ENCODE results near the gene MAP3K7. TPM values are rescaled to one million over a fixed set of nuclear protein-coding genes. Genes with fewer than 3 reads are reported as not detected.

MAP3K7 gene
- 10 to 100 TPM; 15.4 to 17.4 (median 17.0) TPM for total RNA-seq

DNA sequence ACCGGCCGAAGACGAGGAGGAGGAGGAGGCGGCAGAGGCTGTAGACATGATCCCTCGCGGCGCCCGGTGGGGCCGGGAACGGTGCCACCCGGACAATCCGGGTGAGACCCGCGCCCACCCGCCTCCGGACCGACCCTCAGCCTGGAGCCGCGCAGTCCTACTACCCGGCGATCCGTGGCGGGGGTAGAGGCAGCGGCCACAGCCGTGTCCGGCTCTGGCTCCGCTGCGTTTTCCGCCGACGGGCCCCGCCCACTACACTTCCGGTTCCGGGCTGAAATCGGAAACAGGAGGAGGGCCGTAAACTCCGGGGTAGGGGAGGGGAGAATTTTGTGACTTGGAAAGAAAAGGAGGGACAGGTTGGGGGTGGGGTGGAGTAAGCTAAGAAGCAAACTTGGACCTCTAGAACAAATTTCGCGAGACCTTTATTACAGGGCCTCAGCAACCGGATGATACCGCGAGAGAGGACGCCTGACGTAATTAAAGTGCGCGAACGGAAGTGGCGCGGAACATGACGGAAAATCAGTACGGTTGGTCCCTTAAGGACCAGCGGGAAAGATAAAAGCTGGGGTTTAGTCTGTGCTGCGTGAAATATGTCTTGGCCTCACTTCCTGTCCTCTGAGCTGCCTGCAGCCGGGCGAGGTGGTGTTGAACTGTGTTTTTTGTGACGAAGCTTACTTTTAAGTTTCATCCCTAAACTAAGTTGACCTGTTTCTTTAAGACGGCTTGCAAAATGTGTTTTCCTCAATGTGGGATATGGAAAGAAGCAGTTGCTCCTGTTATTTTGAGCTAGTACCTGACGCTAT lies at the start of gene MAP3K7:
TSS of gene MAP3K7 (minus strand) at position 237 of the 803 bp plus-strand sequence. CDS start at position 48, 189 bp downstream.
- Mint-ChIP-seq H3K36me3 (ENCODE audit: insufficient read depth) (peaks cover 2% of the 10 kb centered on the region), H3K4me1 (ENCODE audit: low read depth) (peaks cover 37% of the 10 kb centered on the region)

DNA sequence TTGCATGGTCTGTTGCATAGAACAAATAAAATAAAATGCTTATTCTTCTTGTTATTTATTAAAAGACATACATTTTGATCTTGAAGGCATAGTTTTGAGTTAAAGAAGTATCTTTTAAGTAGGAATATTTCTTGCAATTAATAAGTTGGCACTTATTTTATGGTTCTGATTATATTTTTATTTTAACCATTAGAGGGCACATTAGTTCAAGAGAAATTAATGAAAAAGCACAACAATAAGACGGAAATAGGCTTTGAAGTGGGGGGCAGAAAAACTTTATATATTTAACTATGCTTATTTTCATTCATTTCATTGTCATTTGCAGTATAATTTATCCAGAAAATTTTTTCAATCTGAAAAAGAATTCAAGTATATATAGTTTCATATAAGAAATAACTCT lies 44.2 kb upstream of the MAP3K7 start:
- Mint-ChIP-seq H3K4me1 (ENCODE audit: low read depth) (no peaks in the 10 kb centered on the region), H3K27me3 (ENCODE audit: low read depth) (peaks cover 17% of the 10 kb centered on the region), H3K4me3 (no peak overlapping the region), H3K9me3 (peaks cover 5% of the 10 kb centered on the region), H3K36me3 (ENCODE audit: insufficient read depth) (no peaks in the 10 kb centered on the region)
- no peak for DNase-seq
- ATAC-seq: no peak

More for the DNA sequence above, at the start of gene MAP3K7:
- no peaks in the 10 kb centered on the region for H3K9me3 Mint-ChIP-seq
- peaks cover 7% of the 10 kb centered on the region for H3K27me3 Mint-ChIP-seq (ENCODE audit: low read depth)
- H3K4me3 Mint-ChIP-seq: peak within 1 kb of the TSS; percentile 97
- DNase-seq: peak; percentile 94
- peak; percentile 93 to 96 for ATAC-seq

DNA sequence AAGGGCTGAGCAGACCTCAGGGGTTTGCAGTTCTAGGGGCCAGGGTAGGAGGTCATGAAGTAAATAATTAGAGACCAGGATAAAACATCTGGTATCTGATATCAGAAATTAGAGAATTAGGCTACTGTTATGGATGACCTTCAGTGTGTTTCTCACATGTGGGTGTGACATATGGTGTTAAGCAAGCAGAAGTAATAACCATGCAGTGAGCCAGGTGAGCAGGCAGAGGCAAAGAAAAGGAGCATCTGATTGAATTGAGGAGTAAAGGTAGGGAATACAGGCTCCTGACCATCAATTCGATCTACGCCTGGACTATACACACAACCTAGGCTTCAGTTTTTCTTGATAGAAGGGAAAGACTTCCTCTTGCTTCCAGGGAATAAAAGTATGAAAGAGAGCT lies 34.7 kb upstream of the MAP3K7 start:
- H3K27me3 Mint-ChIP-seq (ENCODE audit: low read depth): peaks cover 46% of the 10 kb centered on the region
- no peaks in the 10 kb centered on the region for H3K4me1 Mint-ChIP-seq (ENCODE audit: low read depth)

DNA sequence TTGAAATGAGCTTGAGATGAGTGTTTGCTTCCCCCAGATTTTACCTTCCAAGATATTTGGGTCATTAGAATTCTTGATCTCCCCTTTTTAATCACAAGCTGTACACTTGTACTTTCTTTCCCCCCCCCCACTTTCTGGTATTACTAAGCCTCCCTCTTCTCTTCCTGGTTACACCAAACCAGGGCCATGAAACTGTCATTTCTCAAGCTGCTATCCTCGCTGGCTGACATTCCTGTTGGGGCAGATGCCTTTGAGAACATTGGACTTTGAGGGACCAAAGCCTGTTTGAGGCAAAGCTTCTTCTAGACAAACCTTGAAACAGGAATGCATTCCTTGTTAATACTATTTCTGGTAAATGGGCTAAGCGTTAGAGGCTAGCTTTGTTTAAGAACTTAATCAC lies 32.3 kb upstream of the MAP3K7 start:
- Mint-ChIP-seq H3K27me3 (ENCODE audit: low read depth) (peaks cover 52% of the 10 kb centered on the region), H3K4me3 (no peak overlapping the region), H3K9me3 (peaks cover 2% of the 10 kb centered on the region), H3K36me3 (ENCODE audit: insufficient read depth) (no peaks in the 10 kb centered on the region), H3K4me1 (ENCODE audit: low read depth) (no peaks in the 10 kb centered on the region)
- no peak for DNase-seq
- no peak for ATAC-seq

More for the DNA sequence above, 34.7 kb upstream of the MAP3K7 start:
- Mint-ChIP-seq H3K9me3 (peaks cover 6% of the 10 kb centered on the region), H3K4me3 (no peak overlapping the region), H3K36me3 (ENCODE audit: insufficient read depth) (no peaks in the 10 kb centered on the region)
- no peak for DNase-seq
- ATAC-seq: no peak

DNA sequence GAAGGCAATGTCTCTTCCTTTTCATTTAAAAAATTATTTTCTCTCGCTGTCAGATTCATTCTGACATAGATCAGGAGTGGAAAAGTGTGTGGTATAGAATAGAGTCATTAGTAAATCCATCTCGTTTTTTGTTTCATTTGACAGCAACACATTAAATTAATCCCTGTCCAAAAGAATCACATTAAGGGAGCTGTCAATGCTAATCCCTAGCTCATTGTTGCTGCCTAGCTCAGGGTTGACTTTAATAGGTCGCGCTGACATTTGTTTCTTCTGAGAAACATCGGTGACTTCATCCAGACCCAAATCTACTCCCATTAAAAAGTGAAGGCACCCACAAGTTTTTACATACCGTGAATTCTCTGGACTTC lies 25.4 kb upstream of the MAP3K7 start:
- Mint-ChIP-seq H3K9me3 (no peaks in the 10 kb centered on the region), H3K4me3 (no peak overlapping the region), H3K27me3 (ENCODE audit: low read depth) (peaks cover 67% of the 10 kb centered on the region), H3K4me1 (ENCODE audit: low read depth) (peaks cover 9% of the 10 kb centered on the region), H3K36me3 (ENCODE audit: insufficient read depth) (no peaks in the 10 kb centered on the region)
- DNase-seq (no peak), ATAC-seq (no peak)

DNA sequence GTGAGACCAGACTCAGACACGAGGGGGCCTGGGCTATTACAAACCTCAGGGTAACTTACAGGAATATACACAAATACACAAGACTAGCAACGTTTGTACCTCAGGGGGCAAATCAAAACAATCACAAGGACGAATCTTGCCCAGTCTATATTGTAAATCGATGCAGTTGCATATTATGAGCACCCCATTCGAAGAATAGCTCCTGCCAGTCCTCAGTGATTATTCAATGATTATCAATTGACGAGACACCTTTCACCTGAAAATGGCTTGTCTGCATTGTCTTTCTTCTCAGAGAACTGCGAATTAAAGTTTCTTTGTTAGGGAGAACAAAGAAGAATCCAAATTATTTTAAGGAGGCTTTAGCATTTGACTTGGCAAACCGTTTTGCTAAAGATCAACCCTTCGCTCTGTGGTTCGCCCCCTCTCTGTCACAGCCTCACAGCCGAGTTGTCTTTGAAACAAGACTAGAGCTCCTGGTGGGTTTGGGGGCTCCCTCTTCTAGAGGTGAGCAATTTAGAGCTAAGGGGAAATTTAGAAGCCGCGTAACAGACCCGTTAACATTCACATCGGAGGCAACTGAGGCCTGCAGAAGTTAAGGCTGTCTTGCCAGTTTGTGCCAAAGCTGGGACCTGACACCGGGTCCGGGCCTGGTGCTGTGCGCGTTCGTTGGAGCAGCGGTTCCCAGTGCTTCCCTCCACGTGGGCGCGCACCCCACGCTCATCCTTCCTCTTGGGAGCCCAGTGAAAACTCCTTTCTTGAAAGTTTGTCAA lies 24.9 kb upstream of the MAP3K7 start:
- H3K27me3 Mint-ChIP-seq (ENCODE audit: low read depth): peaks cover 65% of the 10 kb centered on the region
- ATAC-seq: no peak
- no peaks in the 10 kb centered on the region for H3K36me3 Mint-ChIP-seq (ENCODE audit: insufficient read depth)
- peaks cover 9% of the 10 kb centered on the region for H3K4me1 Mint-ChIP-seq (ENCODE audit: low read depth)
- peak overlapping the region; percentile 81 for H3K4me3 Mint-ChIP-seq
- no peak for DNase-seq
- H3K9me3 Mint-ChIP-seq: no peaks in the 10 kb centered on the region

DNA sequence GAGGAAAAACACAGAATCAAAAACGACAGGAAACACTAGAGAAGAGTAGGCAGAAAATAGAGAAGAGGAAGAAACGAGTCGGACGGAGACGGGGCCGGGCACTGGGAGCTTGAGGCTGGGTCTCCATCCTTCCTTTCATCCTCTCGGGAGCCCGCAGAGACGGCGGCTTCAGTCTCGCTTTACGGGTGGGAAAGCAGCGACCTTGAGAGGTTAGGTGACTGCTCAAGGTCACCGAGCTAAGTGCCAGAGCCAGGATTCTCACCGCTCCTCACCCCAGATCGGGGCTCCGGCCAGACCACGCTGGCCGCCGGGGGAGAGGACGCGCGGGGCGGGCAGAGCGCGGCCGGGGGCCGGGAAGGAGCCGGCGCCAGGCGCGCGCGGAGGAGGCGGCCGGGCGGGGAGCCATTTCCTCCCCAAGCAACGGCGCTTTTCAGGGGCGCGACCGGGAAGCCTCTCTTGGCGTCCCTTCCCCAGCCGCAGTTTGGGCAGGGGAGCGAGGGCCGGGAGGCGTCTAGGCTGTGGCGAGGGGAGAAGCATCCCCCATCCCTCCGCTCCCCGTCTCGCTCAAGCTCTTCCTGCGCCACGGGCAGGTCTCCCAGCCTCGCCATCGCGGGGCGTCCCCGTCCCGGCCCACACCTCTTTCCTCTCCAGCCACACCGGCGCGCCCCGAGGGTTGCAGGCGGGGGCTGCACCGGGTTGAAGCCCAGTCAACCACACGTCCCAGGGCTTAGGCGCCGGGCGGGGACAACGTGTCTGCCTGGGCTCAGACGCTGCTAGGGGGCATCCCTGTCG lies 24.1 kb upstream of the MAP3K7 start:
- Mint-ChIP-seq H3K4me1 (ENCODE audit: low read depth) (peaks cover 9% of the 10 kb centered on the region), H3K9me3 (no peaks in the 10 kb centered on the region), H3K36me3 (ENCODE audit: insufficient read depth) (no peaks in the 10 kb centered on the region), H3K4me3 (peak overlapping the region; percentile 81), H3K27me3 (ENCODE audit: low read depth) (peaks cover 65% of the 10 kb centered on the region)
- ATAC-seq (peak; percentile 71 to 84), DNase-seq (peak; percentile 11)

DNA sequence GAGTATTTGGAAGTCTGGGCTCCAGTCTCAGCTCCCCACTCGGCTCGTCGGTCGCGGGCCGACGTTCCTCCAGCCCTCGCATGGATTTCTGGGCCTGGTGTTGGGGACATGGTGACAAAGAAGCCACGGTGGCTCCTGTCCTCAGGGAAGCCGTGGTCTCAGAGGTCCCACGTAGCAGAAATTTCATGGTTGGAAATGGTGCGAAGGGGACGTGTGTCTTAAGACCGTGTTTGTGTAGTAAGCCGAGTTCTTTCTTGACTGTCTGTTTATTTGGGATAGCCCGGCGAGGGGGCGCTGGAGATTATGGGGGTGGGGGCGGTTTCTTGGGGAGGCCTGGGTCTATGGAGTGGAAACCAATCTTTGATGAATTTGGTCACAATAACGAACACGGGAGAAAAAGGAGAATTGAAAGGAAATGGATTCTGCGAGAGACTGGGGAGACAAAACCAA lies 23.5 kb upstream of the MAP3K7 start:
- Mint-ChIP-seq H3K4me3 (peak overlapping the region; percentile 81), H3K4me1 (ENCODE audit: low read depth) (peaks cover 9% of the 10 kb centered on the region), H3K36me3 (ENCODE audit: insufficient read depth) (no peaks in the 10 kb centered on the region), H3K9me3 (no peaks in the 10 kb centered on the region), H3K27me3 (ENCODE audit: low read depth) (peaks cover 63% of the 10 kb centered on the region)
- ATAC-seq: no peak
- DNase-seq: no peak

DNA sequence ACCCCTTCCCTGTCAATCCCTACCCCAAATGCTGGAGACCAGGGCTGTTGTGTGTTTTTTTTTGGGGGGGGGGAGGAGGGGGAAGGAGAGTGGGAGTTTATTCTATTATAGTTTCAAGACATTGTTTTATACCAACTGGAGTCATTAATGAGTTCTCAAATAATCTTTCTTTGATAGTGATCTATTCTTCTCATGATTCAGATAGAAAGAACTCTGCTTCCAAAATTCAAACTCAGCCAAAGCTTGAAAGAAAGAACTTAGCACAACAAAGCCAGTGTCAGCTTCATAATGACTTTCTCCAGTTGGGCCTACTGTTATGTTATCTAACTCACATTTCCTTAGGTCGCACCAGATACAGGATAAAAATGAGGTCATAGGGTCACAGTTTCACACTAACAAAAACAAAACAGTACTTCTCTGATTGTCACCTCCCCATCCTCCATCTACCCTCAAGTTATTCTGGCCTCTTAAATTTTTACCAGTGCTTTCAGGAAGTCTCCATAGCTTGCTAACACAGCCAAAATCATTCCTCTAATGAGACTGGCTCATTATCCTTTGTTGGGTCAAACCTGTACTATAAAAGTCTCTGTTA lies 19.0 kb upstream of the MAP3K7 start:
- Mint-ChIP-seq H3K9me3 (no peaks in the 10 kb centered on the region), H3K27me3 (ENCODE audit: low read depth) (peaks cover 55% of the 10 kb centered on the region), H3K36me3 (ENCODE audit: insufficient read depth) (no peaks in the 10 kb centered on the region), H3K4me1 (ENCODE audit: low read depth) (peaks cover 6% of the 10 kb centered on the region), H3K4me3 (no peak overlapping the region)
- ATAC-seq: no peak
- no peak for DNase-seq

DNA sequence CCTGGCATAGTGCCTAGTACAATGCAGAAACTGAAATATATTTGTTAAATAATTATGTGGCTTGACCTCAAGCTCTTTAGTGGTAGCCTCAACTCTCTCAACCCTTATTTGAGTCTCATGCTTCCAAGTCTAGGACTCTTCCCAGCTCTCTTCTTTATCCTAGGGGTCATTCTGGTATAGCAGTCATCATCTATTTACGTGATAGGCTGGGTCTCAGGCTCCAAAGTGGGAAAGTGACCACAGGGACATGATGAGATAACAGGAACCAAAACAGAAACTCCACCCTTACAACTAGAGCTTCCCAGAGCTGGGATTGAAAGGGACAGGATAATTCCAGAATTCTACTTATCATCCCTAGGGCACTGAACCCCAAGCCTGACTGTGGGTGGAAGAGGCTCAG lies 17.7 kb upstream of the MAP3K7 start:
- ATAC-seq (no peak), DNase-seq (no peak)
- H3K9me3 Mint-ChIP-seq: no peaks in the 10 kb centered on the region
- H3K4me1 Mint-ChIP-seq (ENCODE audit: low read depth): no peaks in the 10 kb centered on the region
- H3K36me3 Mint-ChIP-seq (ENCODE audit: insufficient read depth): no peaks in the 10 kb centered on the region
- H3K4me3 Mint-ChIP-seq: no peak overlapping the region
- H3K27me3 Mint-ChIP-seq (ENCODE audit: low read depth): peaks cover 43% of the 10 kb centered on the region

DNA sequence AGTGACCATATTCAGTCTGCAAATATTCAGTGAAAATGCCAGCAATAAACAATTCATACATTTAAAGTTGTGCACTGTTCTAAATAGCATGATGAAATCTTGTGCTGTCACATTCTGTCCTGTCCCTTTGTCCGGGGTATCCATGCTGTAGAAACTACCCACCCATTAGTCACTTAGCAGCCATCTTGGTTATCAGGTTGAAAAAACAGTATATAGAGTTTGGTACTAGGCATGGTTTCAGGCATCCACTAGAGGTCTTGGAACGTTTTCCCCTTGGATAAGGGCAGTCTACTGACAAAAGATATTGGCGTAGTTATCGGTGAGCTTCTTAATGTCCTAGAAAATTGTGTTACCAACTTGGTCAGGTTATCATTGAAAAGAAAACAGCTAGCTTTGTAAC lies 12.3 kb upstream of the MAP3K7 start:
- H3K4me3 Mint-ChIP-seq: no peak overlapping the region
- no peak for ATAC-seq
- peaks cover 40% of the 10 kb centered on the region for H3K27me3 Mint-ChIP-seq (ENCODE audit: low read depth)
- DNase-seq: no peak
- no peaks in the 10 kb centered on the region for H3K4me1 Mint-ChIP-seq (ENCODE audit: low read depth)
- H3K9me3 Mint-ChIP-seq: no peaks in the 10 kb centered on the region
- H3K36me3 Mint-ChIP-seq (ENCODE audit: insufficient read depth): no peaks in the 10 kb centered on the region

DNA sequence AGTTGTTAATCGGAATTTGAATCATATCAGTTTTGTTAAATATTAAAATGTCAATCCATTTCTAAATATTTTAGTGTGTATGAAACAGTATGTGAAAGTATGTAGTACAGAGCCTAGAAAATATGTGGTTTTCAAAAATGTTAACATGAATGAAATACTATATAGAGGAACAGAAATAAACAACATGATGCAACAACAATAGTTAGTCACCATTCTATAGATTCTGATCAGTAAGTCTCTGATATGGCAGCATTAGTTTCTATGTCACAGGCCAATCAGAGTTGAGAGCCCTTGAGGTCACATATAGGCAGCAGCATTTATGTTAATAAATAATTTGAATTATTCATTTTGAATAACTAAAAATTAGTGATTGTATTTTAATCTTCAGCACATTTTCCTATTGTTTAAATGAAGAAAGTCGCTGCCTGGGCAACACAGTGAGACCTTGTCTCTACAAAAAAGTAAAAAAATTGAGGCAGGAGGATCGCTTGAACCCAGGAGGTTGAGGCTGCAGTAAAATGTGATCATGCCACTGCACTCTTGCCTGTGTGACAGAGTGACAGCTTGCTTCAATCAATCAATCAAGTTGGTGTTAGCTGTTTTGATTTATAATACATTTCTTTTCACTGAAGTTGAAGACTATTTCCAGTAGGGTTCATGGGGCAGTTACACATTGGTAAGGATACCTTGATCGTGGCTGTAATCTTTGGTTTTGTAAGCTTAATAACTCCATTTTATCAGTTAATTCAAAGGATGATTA lies 11.5 kb upstream of the MAP3K7 start:
- DNase-seq (no peak), ATAC-seq (no peak)
- Mint-ChIP-seq H3K36me3 (ENCODE audit: insufficient read depth) (no peaks in the 10 kb centered on the region), H3K4me1 (ENCODE audit: low read depth) (no peaks in the 10 kb centered on the region), H3K27me3 (ENCODE audit: low read depth) (peaks cover 42% of the 10 kb centered on the region), H3K9me3 (no peaks in the 10 kb centered on the region), H3K4me3 (no peak overlapping the region)

DNA sequence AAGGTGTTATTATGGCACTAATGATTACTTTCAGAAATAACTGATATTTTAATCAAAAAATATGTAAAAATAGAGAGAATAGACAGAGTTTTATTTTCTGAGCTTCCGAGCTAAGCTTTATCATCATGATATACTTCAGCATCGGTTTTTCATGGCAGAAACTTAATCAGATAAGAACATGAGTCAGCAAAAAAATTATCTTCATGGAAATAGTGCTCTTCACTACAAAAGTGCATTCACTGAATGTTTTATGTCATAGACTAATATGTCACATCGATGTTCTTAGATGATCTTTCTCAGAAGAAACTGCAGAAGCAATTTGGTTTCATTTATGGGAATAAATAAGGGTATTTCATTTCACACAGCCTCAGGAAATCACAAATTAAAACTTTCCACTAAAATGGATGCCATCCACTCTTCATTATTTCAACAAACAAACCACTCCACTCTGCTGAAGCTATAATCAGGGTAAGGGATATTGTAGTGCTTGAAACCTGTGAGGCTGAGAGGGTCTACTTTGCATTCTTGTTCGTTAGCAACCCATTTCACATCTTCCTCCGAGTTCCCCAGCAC lies 10.2 kb upstream of the MAP3K7 start:
- no peaks in the 10 kb centered on the region for H3K36me3 Mint-ChIP-seq (ENCODE audit: insufficient read depth)
- no peak overlapping the region for H3K4me3 Mint-ChIP-seq
- peaks cover 46% of the 10 kb centered on the region for H3K27me3 Mint-ChIP-seq (ENCODE audit: low read depth)
- DNase-seq (no peak), ATAC-seq (no peak)
- no peaks in the 10 kb centered on the region for H3K4me1 Mint-ChIP-seq (ENCODE audit: low read depth)
- no peaks in the 10 kb centered on the region for H3K9me3 Mint-ChIP-seq

All from activated T-cell treated with anti-CD3 and anti-CD28 coated beads, Interleukin-2, amount 50 U/mL, for 4 hours (primary cell).